Hepatocyte (in vitro differentiated cells): Measurements from ENCODE around the gene ZCCHC8. TPM values are rescaled to one million over a fixed set of nuclear protein-coding genes. Genes with fewer than 3 reads are reported as not detected.
A peak's percentile ranks its signal among the peaks of the same experiment; 100 is the strongest.

ENCODE experiments used
- DNase-seq: peaks from one replicate; pipeline ENCODE4 v3.0.0-alpha.2; 2016; ENCODE audit warnings: low spot score
- H2AFZ ChIP-seq: fragments of 200-600 bp; sonication (generic); 2 replicates; pipeline ENCODE4 v1.6.0; 2016; ENCODE audit warnings: antibody characterized with exemption, mild to moderate bottlenecking
- H3K27ac ChIP-seq: fragments of 200-600 bp; sonication (generic); 2 replicates; pipeline ENCODE4 v1.5.1; 2016; ENCODE audit warnings: mild to moderate bottlenecking
- H3K27me3 ChIP-seq: fragments of 200-600 bp; sonication (generic); 2 replicates; pipeline ENCODE4 v1.6.1; 2016
- H3K36me3 ChIP-seq: fragments of 200-600 bp; sonication (generic); replicated peaks from 2 replicates; pipeline ENCODE4 v1.5.1; 2016; ENCODE audit warnings: low read depth; ENCODE audit not compliant: insufficient read depth
- H3K4me1 ChIP-seq: fragments of 200-600 bp; sonication (generic); 2 replicates; pipeline ENCODE4 v1.5.1; 2016; ENCODE audit warnings: mild to moderate bottlenecking, moderate library complexity; ENCODE audit not compliant: insufficient read depth
- H3K4me2 ChIP-seq: fragments of 200-600 bp; sonication (generic); 2 replicates; pipeline ENCODE4 v1.6.0; 2016
- H3K4me3 ChIP-seq: fragments of 200-600 bp; sonication (generic); 2 replicates; pipeline ENCODE4 v1.5.1; 2016; ENCODE audit warnings: mild to moderate bottlenecking
- H3K79me2 ChIP-seq: fragments of 200-600 bp; sonication (generic); 2 replicates; pipeline ENCODE4 v1.6.0; 2017; ENCODE audit warnings: mild to moderate bottlenecking
- H3K9me2 ChIP-seq: fragments of 200-600 bp; sonication (generic); replicated peaks from 2 replicates; pipeline ENCODE4 v1.6.0; 2017; ENCODE audit warnings: mild to moderate bottlenecking; ENCODE audit not compliant: insufficient read depth
- H3K9me3 ChIP-seq: fragments of 200-600 bp; sonication (generic); 2 replicates; pipeline ENCODE4 v1.5.1; 2016; ENCODE audit warnings: low read depth, mild to moderate bottlenecking
- H4K20me1 ChIP-seq: fragments of 200-600 bp; sonication (generic); 2 replicates; pipeline ENCODE4 v1.6.0; 2016; ENCODE audit warnings: mild to moderate bottlenecking; ENCODE audit not compliant: insufficient read depth, poor library complexity, severe bottlenecking
- CTCF ChIP-seq: fragments of 200-600 bp; sonication (generic); IDR thresholded peaks from 2 replicates; pipeline ENCODE4 v1.5.1; 2016; ENCODE audit warnings: antibody characterized with exemption, mild to moderate bottlenecking; ENCODE audit not compliant: poor library complexity
- EZH2 ChIP-seq: fragments of 200-600 bp; sonication (generic); IDR thresholded peaks from 2 replicates; pipeline ENCODE4 v1.6.1; 2016; ENCODE audit warnings: antibody characterized with exemption, mild to moderate bottlenecking, borderline replicate concordance
- EZH2phosphoT487 ChIP-seq: fragments of 200-600 bp; sonication (generic); IDR thresholded peaks from one replicate; pipeline ENCODE4 v1.6.1; 2018; ENCODE audit warnings: antibody characterized with exemption, mild to moderate bottlenecking, low read depth, moderate library complexity; ENCODE audit not compliant: unreplicated experiment, severe bottlenecking
- WGBS: methylation state at CpG from one replicate; pipeline ENCODE4 v1.1.6; 2016; ENCODE audit warnings: low lambda C conversion rate; ENCODE audit errors: missing lambda C conversion rate; 5-methylcytosine and 5-hydroxymethylcytosine counted together
- polyA plus RNA-seq: library from polyadenylated mRNA; unstranded; fragments of >200 nt; fragmentation: Nextera tagmentation; extraction: Ambion mirVana; gene quantifications from 2 replicates; pipeline ENCODE4 v1.2.1, GENCODE V29; 2016
- total RNA-seq: library from RNA; depleted of rRNA; stranded (reverse); fragments of >200 nt; gene quantifications from 2 replicates; pipeline ENCODE4 v1.2.3, GENCODE V29; 2014

Gene ZCCHC8
- 20.2 and 24.5 TPM in 2 replicates for total RNA-seq
- 12.2 and 13.5 TPM in 2 replicates for polyA plus RNA-seq

DNA sequence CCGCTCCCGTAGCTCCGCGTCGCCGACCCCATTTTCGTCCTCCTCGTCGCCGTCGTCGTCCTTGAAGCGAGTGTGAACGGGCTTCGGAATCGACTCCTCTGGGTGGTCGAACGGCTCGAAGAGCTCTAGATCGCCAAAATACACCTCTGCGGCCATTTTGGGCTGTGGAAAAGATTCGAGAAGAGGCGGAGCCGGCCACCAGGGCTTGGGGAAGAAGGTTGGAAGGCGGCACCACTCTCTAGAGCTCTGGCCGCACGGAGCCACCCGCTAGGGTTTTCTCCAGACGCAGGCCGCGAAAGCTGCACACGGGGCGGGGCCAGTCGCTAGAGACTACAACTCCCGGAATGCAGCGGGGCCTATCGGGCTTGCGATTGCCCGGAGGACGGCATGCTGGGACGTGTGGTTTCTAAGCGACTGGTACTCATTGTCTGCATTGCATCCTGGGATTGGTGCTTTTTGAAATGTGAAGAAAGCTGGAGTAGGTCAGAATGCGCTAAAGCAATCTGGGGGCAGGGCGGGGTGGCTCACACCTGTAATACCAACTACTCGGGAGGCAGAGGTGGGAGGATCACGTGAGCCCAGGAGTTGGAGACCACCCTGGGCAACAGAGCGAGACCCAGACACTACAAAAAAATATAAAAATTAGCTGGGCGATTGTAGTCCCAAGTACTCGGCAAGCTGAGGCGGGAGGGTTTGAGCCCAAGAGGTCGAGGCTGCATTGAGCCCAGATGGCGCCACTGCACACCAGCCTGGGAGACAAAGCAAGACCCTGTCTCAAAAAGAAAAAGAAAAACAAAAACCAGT lies at the start of gene ZCCHC8:
Gene ZCCHC8 (minus strand): TSS at position 248 of the 804 bp plus-strand sequence. CDS start 92 bp downstream, at position 156.
- Histone ChIP-seq H3K4me1 (peaks cover 16% of the 10 kb centered on the region), H3K9me3 (no peaks in the 10 kb centered on the region), H3K36me3 (no peaks in the 10 kb centered on the region), H3K4me2 (peak within 1 kb of the TSS; percentile 88), H2AFZ (peak within 1 kb of the TSS; percentile 72), H4K20me1 (peaks cover 11% of the 10 kb centered on the region), H3K79me2 (peaks cover 41% of the 10 kb centered on the region), H3K27me3 (no peaks in the 10 kb centered on the region), H3K9me2 (no peaks in the 10 kb centered on the region), H3K4me3 (peak within 1 kb of the TSS; percentile 64), H3K27ac (peak within 1 kb of the TSS; percentile 99)
- TF ChIP-seq EZH2phosphoT487 (no peak), CTCF (peak; percentile 13)
- 8% methylated on average over 41 of the region's 52 CpGs for WGBS
- peak; percentile 99 for DNase-seq

DNA sequence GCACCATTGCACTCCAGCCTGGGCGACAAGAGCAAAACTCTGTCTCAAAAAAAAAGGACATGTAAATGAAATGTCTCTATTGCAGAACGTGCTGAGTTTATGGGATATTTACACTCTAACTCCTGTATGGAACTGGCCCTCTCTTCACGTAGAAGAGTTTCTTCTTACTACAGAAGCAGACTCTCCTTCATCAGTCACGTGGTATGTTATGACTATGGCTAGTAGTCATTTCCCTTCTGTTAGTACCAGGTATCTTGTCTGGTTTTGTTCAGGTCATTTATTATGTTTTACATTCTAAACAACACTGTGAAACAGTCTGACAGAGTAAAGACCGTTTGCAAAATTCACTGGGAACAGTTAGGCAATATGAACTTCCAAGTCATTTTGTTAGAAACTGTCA lies 46.6 kb upstream of the ZCCHC8 start:
- no peak for DNase-seq
- H2AFZ ChIP-seq, result no peak overlapping the region
- H3K36me3 ChIP-seq, result no peaks in the 10 kb centered on the region
- H3K9me3 ChIP-seq, result no peaks in the 10 kb centered on the region
- no peak overlapping the region for H3K4me3 ChIP-seq
- H3K4me2 ChIP-seq, result no peak overlapping the region
- no peaks in the 10 kb centered on the region for H3K79me2 ChIP-seq
- WGBS, result 89% methylated on average over 5 of the region's 5 CpGs
- H3K9me2 ChIP-seq, result no peaks in the 10 kb centered on the region
- TF ChIP-seq EZH2 (no peak), EZH2phosphoT487 (no peak), CTCF (no peak)
- H3K4me1 ChIP-seq, result no peaks in the 10 kb centered on the region
- H3K27ac ChIP-seq, result no peak overlapping the region
- H4K20me1 ChIP-seq, result no peaks in the 10 kb centered on the region
- no peaks in the 10 kb centered on the region for H3K27me3 ChIP-seq

GRCh38 chr12:122545855-122546254 lies 45.1 kb upstream of the ZCCHC8 start:
- H3K4me2 ChIP-seq, result no peak overlapping the region
- WGBS, result 94% methylated on average over 2 of the region's 2 CpGs
- H3K4me3 ChIP-seq, result no peak overlapping the region
- H2AFZ ChIP-seq, result no peak overlapping the region
- H3K4me1 ChIP-seq, result no peaks in the 10 kb centered on the region
- no peaks in the 10 kb centered on the region for H3K79me2 ChIP-seq
- H3K36me3 ChIP-seq, result no peaks in the 10 kb centered on the region
- no peaks in the 10 kb centered on the region for H3K27me3 ChIP-seq
- no peaks in the 10 kb centered on the region for H4K20me1 ChIP-seq
- TF ChIP-seq EZH2 (no peak), CTCF (no peak), EZH2phosphoT487 (no peak)
- no peak overlapping the region for H3K27ac ChIP-seq
- no peak for DNase-seq
- no peaks in the 10 kb centered on the region for H3K9me3 ChIP-seq
- no peaks in the 10 kb centered on the region for H3K9me2 ChIP-seq
